ENCODE measurements around the gene SNUPN.

- TF ChIP-seq CTCF (conservative IDR thresholded peaks at IDR 0.05 in 1 of 2, IDR thresholded peaks at IDR 0.05 in 1 of 2; ENCODE audit: extremely low read depth in 1 of 2, insufficient read depth in 1 of 2, low read depth in 1 of 2, low read length in 2 of 2) = no peak
- TF ChIP-seq EZH2 (IDR thresholded peaks at IDR 0.05; ENCODE audit: borderline replicate concordance, low read length) = no peak
These were observed 60.2 kb downstream of the SNUPN start for GRCh38 chr15:75565062-75565970.
